ENCODE results near the gene TFAM. TPM values are rescaled to one million over a fixed set of nuclear protein-coding genes. Genes with fewer than 3 reads are reported as not detected.
"Not testable (repeated sequence)": the region's sequence is repeated elsewhere in the genome, so short reads cannot be mapped to it uniquely, and the experiment has no call there.

The TFAM gene
- total RNA-seq, 2 experiments from 2014 or later, result 46.1 to 48.0 TPM

DNA sequence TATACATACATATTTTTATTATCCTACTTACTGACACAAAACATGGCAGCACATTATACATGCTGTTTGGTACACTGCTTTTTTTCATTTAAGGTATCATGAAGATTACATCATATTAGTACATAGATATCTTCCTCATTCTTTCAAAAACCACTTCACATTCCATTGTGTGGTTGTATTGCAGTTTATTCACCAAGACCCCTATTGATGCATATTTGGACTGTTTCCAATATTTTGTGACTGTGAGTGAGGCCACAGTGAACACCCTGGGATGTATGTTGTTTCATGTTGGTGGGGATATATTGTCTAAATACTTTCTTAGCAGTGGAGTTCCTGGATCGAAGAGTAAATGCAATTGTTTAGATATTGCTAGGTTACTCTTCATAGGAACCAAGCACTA lies 39.0 kb downstream of the TFAM start:
- ChIA-PET CTCF (no interaction called here), POLR2A (no interaction called here)
- H3K4me3 Mint-ChIP-seq, result no peak overlapping the region
- DNase-seq, result no peak
- H3K36me3 Mint-ChIP-seq (ENCODE audit: low read depth), result no peaks in the 10 kb centered on the region
- peaks cover 4% of the 10 kb centered on the region for H3K9me3 Mint-ChIP-seq
- no peak overlapping the region for H3K27ac Mint-ChIP-seq
- no peaks in the 10 kb centered on the region for H3K4me1 Mint-ChIP-seq
- peaks cover 11% of the 10 kb centered on the region for H3K27me3 Mint-ChIP-seq

DNA sequence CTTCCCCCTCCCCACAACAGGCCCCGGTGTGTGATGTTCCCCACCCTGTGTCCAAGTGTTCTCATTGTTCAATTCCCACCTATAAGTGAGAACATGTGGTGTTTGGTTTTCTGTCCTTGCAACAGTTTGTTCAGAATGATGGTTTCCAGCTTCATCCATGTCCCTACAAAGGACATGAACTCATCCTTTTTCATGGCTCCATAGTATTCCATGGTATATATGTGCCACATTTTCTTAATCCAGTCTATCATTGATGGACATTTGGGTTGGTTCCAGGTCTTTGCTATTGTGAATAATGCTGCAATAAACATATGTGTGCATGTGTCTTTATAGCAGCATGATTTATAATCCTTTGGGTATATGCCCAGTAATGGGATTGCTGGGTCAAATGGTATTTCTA lies 43.2 kb downstream of the TFAM start:
- H3K36me3 Mint-ChIP-seq (ENCODE audit: low read depth); H3K9me3 Mint-ChIP-seq; H3K4me3 Mint-ChIP-seq; CTCF ChIA-PET; H3K27ac Mint-ChIP-seq; POLR2A ChIA-PET; H3K4me1 Mint-ChIP-seq; DNase-seq; H3K27me3 Mint-ChIP-seq: not testable (repeated sequence)

DNA sequence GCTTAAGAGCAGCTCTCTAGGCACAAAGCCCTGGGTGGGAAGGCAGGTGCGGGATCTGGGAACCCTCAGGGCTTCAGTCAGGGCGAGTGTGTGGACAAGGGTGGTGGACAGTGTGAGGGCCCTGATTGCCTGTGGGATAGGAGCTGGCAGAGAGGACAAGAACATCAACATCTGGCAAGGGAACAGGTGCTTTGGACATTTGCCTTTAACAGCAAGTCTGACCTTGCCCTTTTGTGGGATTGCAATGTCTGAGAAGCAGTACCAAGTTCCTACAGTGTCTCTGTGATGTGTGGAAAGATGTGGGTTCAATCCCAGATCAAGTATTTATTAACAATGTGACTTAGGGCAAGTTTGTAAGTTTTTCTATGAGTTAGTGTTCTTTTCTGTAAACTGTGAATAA lies 46.7 kb downstream of the TFAM start:
- no peaks in the 10 kb centered on the region for H3K36me3 Mint-ChIP-seq (ENCODE audit: low read depth)
- H3K9me3 Mint-ChIP-seq, result no peaks in the 10 kb centered on the region
- ChIA-PET CTCF (no interaction called here), POLR2A (no interaction called here)
- H3K27ac Mint-ChIP-seq, result no peak overlapping the region
- peaks cover 13% of the 10 kb centered on the region for H3K4me1 Mint-ChIP-seq
- peaks cover 3% of the 10 kb centered on the region for H3K27me3 Mint-ChIP-seq
- DNase-seq, result no peak
- H3K4me3 Mint-ChIP-seq, result no peak overlapping the region

DNA sequence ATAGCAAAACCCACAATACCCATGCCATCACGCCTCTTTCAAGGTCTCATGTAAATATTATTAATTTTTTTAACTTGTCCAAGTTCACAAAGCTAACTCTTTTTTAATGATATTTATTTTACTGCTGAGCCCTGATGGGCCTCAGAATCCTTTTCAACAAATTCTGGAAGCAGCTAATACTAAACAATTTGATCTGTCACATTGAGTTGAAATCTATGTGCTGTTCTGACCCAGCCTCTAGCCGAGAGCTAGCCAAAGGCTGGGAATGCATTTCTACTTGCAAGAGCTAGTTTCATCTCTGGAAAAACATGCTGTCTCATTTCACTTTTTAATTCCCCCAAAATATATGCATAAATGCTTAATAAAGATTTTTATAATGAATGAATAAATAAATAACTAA lies 47.9 kb downstream of the TFAM start:
- H3K36me3 Mint-ChIP-seq (ENCODE audit: low read depth), result no peaks in the 10 kb centered on the region
- ChIA-PET CTCF (no interaction called here), POLR2A (no interaction called here)
- no peak overlapping the region for H3K27ac Mint-ChIP-seq
- peaks cover 3% of the 10 kb centered on the region for H3K27me3 Mint-ChIP-seq
- DNase-seq, result no peak
- H3K4me1 Mint-ChIP-seq, result peaks cover 13% of the 10 kb centered on the region
- no peak overlapping the region for H3K4me3 Mint-ChIP-seq
- H3K9me3 Mint-ChIP-seq, result no peaks in the 10 kb centered on the region

DNA sequence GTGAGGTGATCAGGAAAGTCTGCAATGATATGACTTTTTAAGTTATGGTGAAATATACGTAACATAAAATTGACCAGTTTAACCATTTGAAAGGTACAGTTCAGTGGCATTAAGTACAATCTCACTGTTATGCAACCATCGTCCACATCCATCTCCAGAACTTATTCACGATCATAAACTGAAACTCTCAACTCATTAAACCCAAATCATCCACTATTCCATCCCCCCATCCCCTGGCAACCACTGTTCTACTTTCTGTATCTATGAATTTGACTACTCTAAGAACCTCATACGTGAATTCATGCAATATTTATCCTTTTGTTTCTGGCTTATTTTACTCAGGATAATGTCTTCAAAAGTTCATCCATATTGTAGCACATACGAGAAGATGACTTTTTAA lies 48.4 kb downstream of the TFAM start:
- no peak for DNase-seq
- ChIA-PET CTCF (no interaction called here), POLR2A (no interaction called here)
- Mint-ChIP-seq H3K36me3 (ENCODE audit: low read depth) (no peaks in the 10 kb centered on the region), H3K4me3 (no peak overlapping the region), H3K27ac (no peak overlapping the region), H3K27me3 (peaks cover 3% of the 10 kb centered on the region), H3K9me3 (no peaks in the 10 kb centered on the region), H3K4me1 (peaks cover 13% of the 10 kb centered on the region)

DNA sequence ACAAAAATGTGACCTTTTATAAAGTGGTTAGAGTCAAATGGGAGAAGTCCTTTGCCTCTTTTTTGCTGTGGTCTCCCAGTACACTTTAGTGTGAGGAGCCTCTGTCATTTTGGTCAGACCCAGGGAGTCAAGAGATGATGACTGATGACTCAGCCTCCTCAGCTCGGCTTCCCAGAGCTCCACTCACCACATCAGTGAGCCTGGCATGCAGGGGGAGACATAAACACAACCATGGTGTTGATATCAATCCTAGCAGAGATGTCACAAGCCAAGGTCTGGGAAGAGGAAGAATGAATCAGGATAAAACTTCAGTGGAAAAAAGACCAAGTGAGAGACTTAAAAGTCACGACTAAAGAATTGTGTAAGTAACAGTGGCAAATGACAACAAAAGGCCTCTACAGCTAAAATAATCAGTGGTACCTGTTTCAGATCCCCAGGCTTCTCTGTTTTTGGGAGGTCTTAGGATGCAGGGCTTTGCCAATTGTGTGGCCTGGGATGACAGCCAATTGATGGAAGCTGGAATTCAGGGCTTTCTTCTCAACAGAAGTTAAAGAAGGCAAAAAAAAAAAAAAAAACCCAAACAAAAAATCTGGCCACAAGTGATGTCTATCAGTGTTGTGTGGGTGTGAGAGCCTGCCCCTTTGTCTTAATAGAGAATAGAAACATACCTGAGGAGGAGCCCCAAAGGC lies 50.2 kb downstream of the TFAM start:
- CTCF ChIA-PET, result interaction anchor here (0.7 to 1.2 kb wide), 2 partner anchors 18 to 95 kb away, joined by 3 read pairs; no protein-coding TSS in a partner anchor
- DNase-seq, result no peak
- POLR2A ChIA-PET, result no interaction called here
- H3K4me1 Mint-ChIP-seq, result peaks cover 13% of the 10 kb centered on the region
- H3K36me3 Mint-ChIP-seq (ENCODE audit: low read depth), result no peaks in the 10 kb centered on the region
- no peak overlapping the region for H3K27ac Mint-ChIP-seq
- no peaks in the 10 kb centered on the region for H3K9me3 Mint-ChIP-seq
- no peaks in the 10 kb centered on the region for H3K27me3 Mint-ChIP-seq
- no peak overlapping the region for H3K4me3 Mint-ChIP-seq

DNA sequence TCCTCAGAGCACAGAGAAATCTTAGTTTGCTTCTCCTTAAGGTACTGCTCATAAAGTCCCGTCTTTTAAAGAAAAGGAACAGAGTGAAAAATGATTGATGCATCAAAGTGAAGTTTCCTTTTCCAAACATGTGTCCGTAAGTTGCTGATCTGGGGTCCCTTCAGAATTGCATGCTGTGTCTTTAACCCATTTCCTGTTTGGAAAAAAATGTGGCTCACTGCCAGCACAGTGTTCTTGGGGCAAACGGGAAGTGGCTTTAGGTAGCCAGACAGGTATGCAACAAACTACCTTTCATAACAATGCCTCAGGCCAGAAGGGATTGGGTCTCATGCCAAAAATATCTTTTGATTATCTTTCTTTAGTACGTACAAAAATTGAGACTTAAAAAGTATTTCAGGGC lies 50.9 kb downstream of the TFAM start:
- POLR2A ChIA-PET, result no interaction called here
- Mint-ChIP-seq H3K27ac (no peak overlapping the region), H3K27me3 (no peaks in the 10 kb centered on the region)

DNA sequence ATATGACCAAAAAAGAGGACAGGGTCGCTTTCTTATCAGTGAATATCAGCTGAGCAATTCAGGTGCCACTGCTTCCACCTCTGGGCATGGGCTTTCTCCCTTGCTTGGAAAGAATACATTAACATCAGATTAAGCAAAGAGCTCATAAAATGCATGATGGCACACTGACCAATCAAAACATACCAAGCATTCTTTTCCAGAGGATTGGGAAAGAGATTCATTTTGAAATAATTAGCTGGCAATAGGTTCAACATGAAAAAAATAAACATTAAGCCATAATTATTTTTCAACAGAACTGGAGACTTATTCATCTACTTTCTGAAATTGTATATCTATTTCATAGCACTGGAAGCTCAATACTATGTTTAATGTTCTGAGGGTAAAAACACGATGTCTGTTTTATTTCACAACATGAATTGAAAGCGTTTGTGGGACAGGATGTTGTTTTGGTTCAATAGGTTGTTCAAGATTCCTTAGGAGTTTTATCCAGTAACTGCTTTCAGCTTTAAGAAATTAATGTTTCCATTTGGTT lies 53.2 kb downstream of the TFAM start:
- H3K4me3 Mint-ChIP-seq, result no peak overlapping the region
- no peaks in the 10 kb centered on the region for H3K36me3 Mint-ChIP-seq (ENCODE audit: low read depth)
- H3K27me3 Mint-ChIP-seq, result no peaks in the 10 kb centered on the region
- no peak for DNase-seq
- H3K4me1 Mint-ChIP-seq, result peaks cover 13% of the 10 kb centered on the region
- H3K9me3 Mint-ChIP-seq, result no peaks in the 10 kb centered on the region
- no peak overlapping the region for H3K27ac Mint-ChIP-seq
- CTCF ChIA-PET, result no interaction called here
- POLR2A ChIA-PET, result no interaction called here

More for the DNA sequence above, 50.9 kb downstream of the TFAM start:
- DNase-seq, result no peak
- peaks cover 13% of the 10 kb centered on the region for H3K4me1 Mint-ChIP-seq
- H3K36me3 Mint-ChIP-seq (ENCODE audit: low read depth), result no peaks in the 10 kb centered on the region
- H3K9me3 Mint-ChIP-seq, result no peaks in the 10 kb centered on the region
- CTCF ChIA-PET, result no interaction called here
- no peak overlapping the region for H3K4me3 Mint-ChIP-seq

DNA sequence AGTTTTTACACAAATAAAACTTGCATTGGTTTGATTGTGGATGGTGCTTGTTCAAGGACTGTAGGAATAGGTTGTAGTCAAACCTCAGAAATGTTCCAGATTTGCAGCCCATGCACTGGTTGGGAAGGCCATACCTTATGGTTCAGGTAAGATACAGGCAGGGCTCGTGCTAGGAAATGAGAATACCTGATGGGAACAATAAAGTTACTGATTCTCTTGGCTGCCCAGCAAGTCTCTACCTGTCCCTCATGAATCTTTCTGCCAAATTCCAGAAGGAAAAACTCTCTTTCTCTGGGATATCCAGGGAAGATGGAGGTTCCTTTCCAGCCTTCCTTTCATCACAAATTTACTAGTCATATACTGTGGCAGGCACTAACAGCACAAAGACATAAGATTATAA lies 53.8 kb downstream of the TFAM start:
- Mint-ChIP-seq H3K4me3 (no peak overlapping the region), H3K27me3 (no peaks in the 10 kb centered on the region), H3K27ac (no peak overlapping the region), H3K36me3 (ENCODE audit: low read depth) (no peaks in the 10 kb centered on the region), H3K9me3 (no peaks in the 10 kb centered on the region), H3K4me1 (peaks cover 13% of the 10 kb centered on the region)
- CTCF ChIA-PET, result no interaction called here
- DNase-seq, result no peak
- POLR2A ChIA-PET, result no interaction called here

DNA sequence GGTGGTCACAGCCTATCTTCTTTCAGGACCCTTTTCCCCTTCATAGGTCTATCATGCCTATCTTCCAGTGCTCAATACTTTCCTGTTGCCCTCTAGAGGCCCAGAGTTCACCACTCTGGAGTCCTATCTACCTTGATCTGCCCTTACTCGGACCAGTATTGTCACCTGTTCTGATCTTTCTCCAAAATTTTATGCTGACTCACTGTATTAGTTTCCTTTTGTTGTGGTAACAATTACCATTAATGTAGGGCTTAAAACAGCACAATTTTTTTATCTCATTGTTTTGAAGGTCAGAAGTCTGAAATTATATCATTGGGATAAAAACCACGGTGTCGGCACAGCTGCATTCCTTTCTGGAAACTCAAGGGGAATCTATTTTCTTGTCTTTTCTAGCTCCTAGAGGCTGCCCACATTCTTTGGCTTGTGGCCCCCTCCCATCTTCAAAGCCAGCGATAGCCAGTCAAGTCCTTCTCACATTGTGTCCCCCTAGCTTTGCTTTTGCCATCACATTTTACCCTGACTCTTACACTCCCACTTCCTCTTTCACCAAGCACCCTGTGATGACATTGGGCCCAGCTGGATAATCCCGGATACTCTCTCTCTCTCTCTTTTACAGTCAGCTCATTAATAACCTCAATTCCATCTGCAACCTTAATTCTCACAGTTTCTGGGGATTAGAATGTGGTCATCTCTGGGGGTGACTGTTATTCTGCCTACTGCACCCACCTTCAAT lies 54.6 kb downstream of the TFAM start:
- H3K4me3 Mint-ChIP-seq, result no peak overlapping the region
- peaks cover 13% of the 10 kb centered on the region for H3K4me1 Mint-ChIP-seq
- ChIA-PET POLR2A (no interaction called here), CTCF (no interaction called here)
- H3K27me3 Mint-ChIP-seq, result no peaks in the 10 kb centered on the region
- H3K36me3 Mint-ChIP-seq (ENCODE audit: low read depth), result no peaks in the 10 kb centered on the region
- DNase-seq, result no peak
- H3K9me3 Mint-ChIP-seq, result no peaks in the 10 kb centered on the region
- no peak overlapping the region for H3K27ac Mint-ChIP-seq

DNA sequence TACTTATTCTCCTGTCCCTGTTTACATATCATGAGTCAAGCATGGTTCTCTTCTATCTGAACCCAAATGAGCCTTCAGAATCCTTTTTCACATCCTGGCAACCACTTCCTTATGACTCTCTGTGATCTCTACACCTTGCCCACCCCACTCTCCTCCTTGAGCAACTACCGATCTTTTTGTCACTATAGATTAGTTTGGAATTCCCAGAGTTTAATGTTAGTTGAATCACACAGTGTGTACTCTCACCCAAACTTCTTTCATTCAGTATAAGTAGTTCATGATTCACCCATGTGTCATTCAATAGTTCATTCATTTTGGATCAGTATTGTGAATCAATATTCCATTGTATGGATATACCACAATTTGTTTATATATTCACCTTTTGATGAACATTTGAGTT lies 55.3 kb downstream of the TFAM start:
- no peaks in the 10 kb centered on the region for H3K36me3 Mint-ChIP-seq (ENCODE audit: low read depth)
- no peak overlapping the region for H3K4me3 Mint-ChIP-seq
- peaks cover 8% of the 10 kb centered on the region for H3K4me1 Mint-ChIP-seq
- ChIA-PET CTCF (no interaction called here), POLR2A (no interaction called here)
- no peaks in the 10 kb centered on the region for H3K27me3 Mint-ChIP-seq
- no peak overlapping the region for H3K27ac Mint-ChIP-seq
- DNase-seq, result no peak
- no peaks in the 10 kb centered on the region for H3K9me3 Mint-ChIP-seq

DNA sequence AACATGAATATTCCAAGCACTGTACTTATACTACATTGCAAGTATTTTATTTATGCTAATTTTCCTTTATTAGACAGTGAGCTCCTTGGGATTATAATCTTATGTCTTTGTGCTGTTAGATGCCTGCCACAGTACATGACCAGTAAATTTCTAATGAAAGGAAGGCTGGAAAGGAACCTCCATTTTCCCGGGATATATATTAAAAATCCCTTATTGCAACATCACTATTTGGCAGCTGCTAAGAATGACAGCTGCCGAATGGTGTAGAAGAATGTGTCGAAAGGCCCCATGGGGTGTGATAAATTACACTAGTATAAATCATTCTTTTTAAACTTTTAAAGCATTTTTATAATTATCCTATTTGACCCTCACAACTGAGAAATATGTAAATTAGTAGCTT lies 59.1 kb downstream of the TFAM start:
- ChIA-PET CTCF (no interaction called here), POLR2A (no interaction called here)
- Mint-ChIP-seq H3K4me3 (no peak overlapping the region), H3K27ac (no peak overlapping the region), H3K27me3 (no peaks in the 10 kb centered on the region), H3K9me3 (peaks cover 2% of the 10 kb centered on the region), H3K36me3 (ENCODE audit: low read depth) (no peaks in the 10 kb centered on the region), H3K4me1 (no peaks in the 10 kb centered on the region)
- DNase-seq, result no peak

DNA sequence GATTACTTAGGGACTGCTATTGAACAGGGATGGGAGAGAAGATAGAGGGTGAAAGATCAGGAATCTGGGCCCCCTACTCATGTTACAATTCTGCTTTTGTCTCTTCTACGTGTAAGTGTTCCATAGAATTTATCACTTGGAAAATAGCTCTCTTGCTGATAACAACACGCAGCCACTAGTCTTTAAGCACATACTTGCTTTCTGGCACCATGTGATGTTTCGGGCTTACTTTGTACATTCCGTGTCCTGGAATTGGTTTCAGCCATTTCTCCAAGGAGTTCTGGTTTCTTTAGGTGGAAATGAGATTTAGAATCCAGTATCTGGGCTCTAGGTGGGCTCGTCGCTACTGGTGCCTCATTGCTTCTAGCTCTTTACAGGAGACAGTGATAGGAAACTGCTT lies 59.7 kb downstream of the TFAM start:
- H3K27me3 Mint-ChIP-seq, result no peaks in the 10 kb centered on the region

More for the DNA sequence above, 59.7 kb downstream of the TFAM start:
- ChIA-PET CTCF (no interaction called here), POLR2A (no interaction called here)
- peaks cover 2% of the 10 kb centered on the region for H3K9me3 Mint-ChIP-seq
- no peaks in the 10 kb centered on the region for H3K36me3 Mint-ChIP-seq (ENCODE audit: low read depth)
- no peak for DNase-seq
- no peak overlapping the region for H3K27ac Mint-ChIP-seq
- H3K4me3 Mint-ChIP-seq, result no peak overlapping the region
- no peaks in the 10 kb centered on the region for H3K4me1 Mint-ChIP-seq
